GM19463 (cell line): ENCODE data around the gene EXOC3L1.

Experiments
- ATAC-seq: cut with Tn5 transposase; IDR thresholded peaks from one replicate; pipeline ENCODE4 v1.9.1; 2021; ENCODE audit warnings: mild to moderate bottlenecking, moderate library complexity; ENCODE audit not compliant: unreplicated experiment

Gene EXOC3L1

DNA sequence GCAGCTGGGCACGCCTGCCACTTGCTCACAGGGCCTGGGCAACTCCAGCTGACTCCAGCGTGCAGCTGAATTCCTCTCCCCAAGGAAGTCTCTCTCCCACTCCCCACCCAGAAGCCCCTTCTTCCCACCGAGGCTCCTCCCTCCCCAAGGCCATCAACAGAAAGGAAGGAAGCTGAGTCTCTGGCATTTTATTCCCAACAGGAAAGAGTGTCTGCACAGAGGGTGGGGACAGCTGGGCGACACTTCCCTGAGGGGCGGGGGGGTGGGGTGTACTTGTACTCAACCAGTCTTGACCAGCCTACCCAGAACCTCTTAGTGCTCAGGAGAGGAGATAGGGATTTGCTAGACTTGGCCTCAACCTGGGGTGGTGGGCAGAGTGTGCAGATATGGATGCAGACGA lies at the start of gene EXOC3L1:
Gene EXOC3L1, minus strand, starts transcription at position 96 of the 400 bp plus-strand sequence. CDS start 460 bp downstream, outside the sequence.
- no peak for ATAC-seq

DNA sequence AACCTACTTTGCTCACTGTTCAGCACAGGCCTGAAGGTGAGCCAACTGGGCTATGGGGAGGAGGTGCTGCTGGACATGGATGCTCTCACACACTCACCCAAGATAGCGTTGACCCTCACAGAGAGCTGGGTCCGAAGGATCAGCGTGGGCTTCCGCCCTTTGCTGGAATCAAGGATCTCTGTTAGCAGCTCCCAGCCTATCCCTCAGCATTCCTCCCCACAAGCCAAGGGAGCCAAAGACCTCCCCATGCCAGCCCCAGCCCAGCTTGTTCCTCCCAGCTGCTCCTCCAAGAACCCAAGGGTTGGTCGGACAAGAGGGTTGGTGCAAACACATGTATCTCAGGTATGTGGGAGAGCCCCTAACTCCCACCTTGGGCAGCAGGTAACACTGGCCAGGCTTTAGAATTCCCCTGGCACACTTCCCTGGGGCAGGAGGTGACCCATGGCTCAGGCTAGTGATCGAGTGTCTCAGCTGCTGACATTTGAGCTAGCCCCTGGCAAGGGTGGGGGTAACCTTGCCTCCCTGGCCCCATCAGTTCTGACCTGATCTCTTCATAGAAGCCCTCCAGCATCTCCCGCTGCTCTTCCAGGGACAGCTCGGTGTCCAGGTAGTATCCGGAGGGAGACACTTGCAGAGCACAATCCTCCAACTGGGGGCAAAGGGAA lies 49.0 kb upstream of the EXOC3L1 start:
- no peak for ATAC-seq

DNA sequence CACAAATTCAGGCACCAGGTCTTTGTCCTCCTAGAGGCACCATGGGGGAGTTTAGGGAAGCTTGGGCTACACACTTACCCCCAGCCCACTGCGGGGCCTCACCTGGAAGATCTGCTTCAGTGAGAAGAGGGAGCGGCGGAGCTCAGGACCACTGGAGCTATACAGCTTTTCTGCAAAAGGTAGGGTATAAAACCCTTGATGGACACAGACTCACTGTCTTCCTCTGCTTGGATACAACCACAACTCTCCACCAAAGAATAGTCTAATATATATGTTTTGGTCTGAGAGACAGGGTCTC lies 48.3 kb upstream of the EXOC3L1 start:
- no peak for ATAC-seq

- no peak for ATAC-seq
Observed at GRCh38 chr16:67237396-67238277, 47.7 kb upstream of the EXOC3L1 start.

DNA sequence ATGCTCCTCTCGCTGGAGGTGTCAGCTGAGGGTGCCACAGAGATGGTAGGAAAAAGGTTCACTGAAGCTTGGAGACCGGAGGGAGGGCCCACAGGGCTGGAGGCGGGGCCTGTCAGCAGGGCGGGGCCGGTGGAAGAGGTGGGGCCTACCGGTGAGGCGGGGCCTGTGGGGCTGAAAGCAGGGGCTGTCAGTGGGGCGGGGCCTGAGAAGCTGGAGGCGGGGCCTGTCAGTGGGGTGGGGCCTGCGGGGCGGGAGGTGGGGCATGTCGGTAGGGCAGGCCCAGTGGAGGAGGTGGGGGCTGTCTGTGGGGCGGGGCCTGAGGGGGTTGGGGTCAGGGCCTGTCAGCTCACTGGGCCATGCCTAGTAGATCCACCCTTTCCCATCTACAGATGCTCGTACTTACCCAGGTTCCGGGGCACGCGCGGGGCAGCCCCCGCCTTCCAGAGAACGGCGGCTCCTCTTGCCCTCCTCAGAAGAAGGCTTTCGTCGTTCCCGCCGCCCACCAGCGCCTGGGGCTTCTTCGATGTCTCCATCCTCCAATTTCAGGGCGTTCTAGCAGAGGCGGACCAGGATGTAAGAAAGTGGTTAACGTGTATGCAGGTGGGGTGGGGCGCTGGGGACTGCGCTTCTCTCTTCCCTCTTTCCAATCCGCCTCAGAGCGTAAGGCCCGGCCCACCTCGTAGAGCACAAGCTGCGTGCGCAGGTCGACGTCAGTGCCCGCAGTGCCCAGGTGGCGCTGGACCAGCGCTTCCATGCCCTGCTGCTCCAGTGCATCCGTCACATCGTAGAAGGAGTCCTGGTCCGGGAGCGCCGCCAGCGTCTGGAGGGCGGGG lies 46.8 kb upstream of the EXOC3L1 start:
- ATAC-seq: no peak

GRCh38 chr16:67235816-67236562 lies 46.1 kb upstream of the EXOC3L1 start:
- no peak for ATAC-seq

- ATAC-seq: no peak
Observed at GRCh38 chr16:67234180-67234597, 44.3 kb upstream of the EXOC3L1 start.

- no peak for ATAC-seq
Observed at GRCh38 chr16:67233596-67233995, 43.7 kb upstream of the EXOC3L1 start.

DNA sequence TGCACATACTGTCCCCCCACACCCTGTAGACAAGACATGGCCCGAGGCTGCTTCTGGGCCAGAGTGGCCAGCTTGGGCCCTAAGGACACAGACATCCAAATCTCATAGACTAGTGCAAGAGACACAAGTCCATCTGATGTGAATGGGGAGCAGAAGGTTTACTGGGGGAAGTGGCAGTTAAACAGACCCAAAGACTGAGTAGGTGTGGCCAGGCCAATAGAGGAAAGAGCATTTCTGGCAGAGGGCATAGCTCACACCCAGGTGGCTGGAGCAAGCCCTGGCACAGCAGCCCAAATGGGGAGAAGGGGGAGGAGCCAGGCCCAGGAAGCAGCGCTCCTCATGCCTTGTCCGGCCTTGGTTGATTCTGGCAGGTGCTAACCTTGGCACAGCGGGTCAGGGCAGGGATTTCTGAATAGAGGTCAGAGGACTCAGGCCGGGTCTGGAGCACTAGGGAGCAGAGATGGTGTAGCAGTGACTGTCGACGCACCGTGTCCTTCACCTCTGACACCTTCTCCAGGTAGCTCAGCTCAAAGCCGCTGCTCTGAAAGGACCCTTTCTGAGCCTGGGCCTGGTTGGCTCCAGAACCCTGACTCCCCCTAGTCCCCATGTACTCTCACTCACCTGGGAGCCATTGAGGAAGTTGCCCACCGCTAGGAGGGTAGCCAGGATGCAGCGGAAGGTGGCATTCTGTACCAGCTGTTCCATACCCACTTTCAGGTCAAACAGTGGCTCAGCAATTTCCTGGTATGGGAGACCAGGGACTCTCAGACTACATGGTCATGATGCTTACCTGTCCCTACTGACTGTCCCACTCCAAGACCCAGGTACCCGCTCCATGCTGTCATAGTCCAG lies 41.1 kb upstream of the EXOC3L1 start:
- ATAC-seq: no peak

DNA sequence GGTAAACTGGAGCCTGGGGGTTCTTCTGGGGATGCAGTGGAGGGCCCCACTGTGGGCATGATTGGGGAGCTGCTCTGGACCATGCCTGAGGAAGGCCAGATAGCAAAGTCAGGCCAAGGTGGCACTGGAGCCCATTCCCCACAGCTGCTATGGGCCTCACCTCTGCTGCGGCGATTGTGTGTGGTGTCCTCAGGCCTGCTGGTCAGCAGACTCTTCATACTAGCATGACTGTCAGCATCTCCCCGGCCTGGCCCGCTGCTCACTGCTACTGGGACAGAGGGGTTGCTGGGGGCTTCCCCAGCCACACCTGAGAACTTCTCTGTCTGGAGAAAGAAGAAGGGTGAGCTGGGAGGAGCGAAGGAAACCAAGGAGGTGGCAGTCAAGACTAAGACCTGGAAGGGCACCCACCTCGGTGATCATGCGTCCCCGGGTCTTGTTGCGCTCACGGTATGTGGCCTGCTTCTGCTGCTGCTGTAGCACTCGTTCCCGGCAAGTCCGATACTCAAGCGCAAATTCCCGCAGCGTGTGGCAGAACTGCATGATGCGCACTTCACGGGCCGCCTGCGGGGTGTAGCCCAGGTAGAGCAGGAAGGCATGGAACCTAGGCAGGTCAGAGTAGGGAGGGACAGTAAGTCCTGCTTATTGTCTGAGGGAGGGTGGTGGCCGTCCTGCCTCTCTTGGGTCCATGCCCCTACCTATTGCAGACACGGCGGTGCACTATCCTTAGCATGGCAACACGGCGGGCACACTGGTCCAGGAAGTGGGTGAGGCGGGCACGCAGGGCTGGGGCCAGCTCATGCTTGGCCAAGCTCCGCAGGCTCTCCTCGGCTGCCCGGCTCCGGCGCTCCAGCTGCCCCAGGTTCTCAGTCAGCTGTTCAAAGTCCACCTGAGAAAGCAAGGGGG lies 40.2 kb upstream of the EXOC3L1 start:
- no peak for ATAC-seq

GRCh38 chr16:67228905-67229304 lies 39.0 kb upstream of the EXOC3L1 start:
- ATAC-seq: no peak

DNA sequence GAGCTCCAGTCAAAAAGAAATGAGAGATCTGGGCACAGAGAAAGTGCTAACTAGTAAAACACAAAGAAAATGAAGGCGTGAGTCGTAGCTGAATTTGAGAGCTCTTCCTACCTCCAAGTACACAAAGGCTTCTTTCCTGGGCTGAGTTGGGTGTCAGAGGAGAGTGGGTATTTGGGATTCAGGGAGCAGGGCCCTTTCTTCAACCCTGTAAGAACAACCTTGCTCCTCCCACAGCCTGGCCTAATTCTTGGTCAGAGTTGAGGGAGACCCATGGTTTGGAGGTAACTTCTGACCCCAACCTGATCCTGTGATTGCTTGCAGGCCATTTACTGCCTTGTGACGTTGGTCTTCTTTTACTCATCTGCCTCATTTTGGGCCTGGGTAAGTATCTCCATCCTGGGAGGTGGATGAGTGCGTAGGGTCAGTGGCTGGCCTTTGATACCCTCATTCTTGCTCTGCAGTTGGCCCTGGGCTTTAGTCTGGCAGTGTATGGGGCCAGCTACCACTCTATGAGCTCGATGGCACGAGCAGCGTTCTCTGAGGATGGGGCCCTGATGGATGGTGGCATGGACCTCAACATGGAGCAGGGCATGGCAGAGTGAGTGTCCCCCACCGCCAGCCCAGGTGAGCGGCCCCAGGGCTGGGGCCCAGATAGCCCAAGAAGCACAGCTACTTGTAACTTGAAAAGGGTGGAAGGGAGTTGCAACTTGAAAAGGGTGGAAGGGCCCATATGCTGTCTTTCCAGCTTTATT lies 38.3 kb upstream of the EXOC3L1 start:
- ATAC-seq: no peak

DNA sequence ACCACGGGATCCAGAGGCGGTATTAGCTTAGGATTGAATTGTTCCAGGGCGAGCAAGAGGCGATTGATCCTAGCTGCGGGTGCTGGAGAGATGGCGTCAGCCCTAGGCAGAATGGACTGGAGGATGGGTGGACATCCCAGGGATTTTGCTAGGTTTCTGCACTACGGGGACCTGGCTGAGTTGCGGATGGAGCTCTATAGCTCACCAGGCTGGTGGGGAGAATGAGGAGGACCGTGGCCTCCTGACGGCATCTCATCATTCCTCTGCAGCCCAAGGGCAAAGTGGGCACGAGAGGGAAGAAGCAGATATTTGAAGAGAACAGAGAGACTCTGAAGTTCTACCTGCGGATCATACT lies 37.6 kb upstream of the EXOC3L1 start:
- no peak for ATAC-seq

- ATAC-seq: peak; percentile 98
Observed at GRCh38 chr16:67226804-67227566, 37.0 kb upstream of the EXOC3L1 start, which contains the start of gene TMEM208. TMEM208 (plus strand) TSS chr16:67227130; CDS start chr16:67227219, 89 bp downstream.

- no peak for ATAC-seq
Observed at GRCh38 chr16:67226295-67226803, 36.4 kb upstream of the EXOC3L1 start.

GRCh38 chr16:67223992-67224391 lies 34.1 kb upstream of the EXOC3L1 start:
- no peak for ATAC-seq
